Activated CD4-positive, alpha-beta T cell treated with anti-CD3 and anti-CD28 coated beads for 36 hours (primary cell): ENCODE measurements around the gene HOXB5. TPM values are rescaled to one million over a fixed set of nuclear protein-coding genes. Genes with fewer than 3 reads are reported as not detected.

ENCODE experiments used
- ATAC-seq: fragments of 200-7000 bp; cut with Tn5 transposase; one replicate; pipeline ENCODE4 v1.10.0; 2021; ENCODE audit warnings: mild to moderate bottlenecking, moderate library complexity
- CTCF ChIA-PET: fragments of 350-600 bp; sonication (Branson Sonifier 250); formaldehyde crosslinking; loops from one replicate; lab custom pipeline; 2021; ENCODE audit warnings: antibody characterized with exemption; lab: Charles Lee
- POLR2A ChIA-PET: fragments of 350-600 bp; sonication (Branson Sonifier 250); formaldehyde crosslinking; loops from one replicate; lab custom pipeline; 2021; ENCODE audit warnings: antibody characterized with exemption, inconsistent platforms; lab: Charles Lee
- DNase-seq: peaks from one replicate; pipeline ENCODE4 v3.0.0-alpha.2; 2020
- H3K27ac Mint-ChIP-seq: one replicate; pipeline ENCODE4 v1.8.0; 2021; ENCODE audit warnings: mixed read lengths
- H3K27me3 Mint-ChIP-seq: one replicate; pipeline ENCODE4 v1.8.0; 2021; ENCODE audit warnings: mixed read lengths
- H3K36me3 Mint-ChIP-seq: one replicate; pipeline ENCODE4 v1.8.0; 2021; ENCODE audit warnings: low read depth, mixed read lengths
- H3K4me1 Mint-ChIP-seq: one replicate; pipeline ENCODE4 v1.8.0; 2021; ENCODE audit warnings: mixed read lengths
- H3K4me3 Mint-ChIP-seq: one replicate; pipeline ENCODE4 v1.8.0; 2021; ENCODE audit warnings: mild to moderate bottlenecking, moderate library complexity, mixed read lengths
- H3K9me3 Mint-ChIP-seq: one replicate; pipeline ENCODE4 v1.8.0; 2021; ENCODE audit warnings: low read depth, mixed read lengths
- intact Hi-C, 2 experiments: fragments of 100-400 bp; cut with DNase I in 1 of 2; cut with micrococcal nuclease in 1 of 2; formaldehyde crosslinking; loops; one replicate each; pipeline versions ENCODE4 v1.14.2 to v1.15.1; 2022 to 2024; cut with DNase I, micrococcal nuclease
- total RNA-seq, 2 experiments: library from RNA; stranded (reverse); gene quantifications; one replicate each; pipeline ENCODE4 v1.2.3, GENCODE V29; 2021

The HOXB5 gene
- total RNA-seq, 2 experiments from 2014 or later: not detected

GRCh38 chr17:48621410-48622392 is 28.1 kb upstream of the HOXB5 start:
- Mint-ChIP-seq H3K9me3 (no peaks in the 10 kb centered on the region), H3K4me3 (no peak overlapping the region), H3K36me3 (no peaks in the 10 kb centered on the region), H3K27me3 (peaks cover 74% of the 10 kb centered on the region), H3K27ac (no peak overlapping the region), H3K4me1 (peaks cover 24% of the 10 kb centered on the region)
- ChIA-PET CTCF (interaction anchor here (0.6 to 2.0 kb wide), 6 partner anchors 9 to 671 kb away, joined by 3 to 7 read pairs (median 4); partner anchors contain the start of gene HOXB5), POLR2A (no interaction called here)
- ATAC-seq: no peak
- no peak for DNase-seq
- intact Hi-C loops: no loop called here

GRCh38 chr17:48620461-48621139 is 27.0 kb upstream of the HOXB5 start:
- CTCF ChIA-PET: interaction anchor here (0.5 to 2.0 kb wide), 4 partner anchors 12 to 529 kb away, joined by 3 to 7 read pairs (median 4); partner anchors contain the start of gene HOXB5
- Mint-ChIP-seq H3K4me3 (no peak overlapping the region), H3K36me3 (no peaks in the 10 kb centered on the region), H3K27ac (no peak overlapping the region), H3K27me3 (peaks cover 79% of the 10 kb centered on the region), H3K4me1 (peaks cover 21% of the 10 kb centered on the region), H3K9me3 (no peaks in the 10 kb centered on the region)
- ATAC-seq (no peak), DNase-seq (no peak)
- POLR2A ChIA-PET: no interaction called here
- intact Hi-C loops: no loop called here

- Mint-ChIP-seq H3K27me3 (peaks cover 82% of the 10 kb centered on the region), H3K9me3 (no peaks in the 10 kb centered on the region), H3K4me1 (peaks cover 22% of the 10 kb centered on the region), H3K4me3 (no peak overlapping the region), H3K27ac (no peak overlapping the region), H3K36me3 (no peaks in the 10 kb centered on the region)
- ChIA-PET POLR2A (no interaction called here), CTCF (interaction anchor here (0.5 to 2.6 kb wide), 4 partner anchors 12 to 467 kb away, joined by 3 to 9 read pairs (median 3); no protein-coding TSS in a partner anchor)
- DNase-seq (no peak), ATAC-seq (no peak)
- intact Hi-C loops: loop anchor here (2.0 to 10.0 kb wide), 5 partner anchors 132 to 593 kb away; no protein-coding TSS in a partner anchor
Measured at GRCh38 chr17:48619826-48620449, 26.4 kb upstream of the HOXB5 start.

- Mint-ChIP-seq H3K27ac (no peak overlapping the region), H3K4me3 (no peak overlapping the region), H3K4me1 (peaks cover 36% of the 10 kb centered on the region), H3K36me3 (no peaks in the 10 kb centered on the region), H3K9me3 (no peaks in the 10 kb centered on the region), H3K27me3 (peaks cover 82% of the 10 kb centered on the region)
- POLR2A ChIA-PET: interaction anchor here (0.8 kb wide), 1 partner anchor 592 kb away, joined by 3 read pairs; no protein-coding TSS in a partner anchor
- intact Hi-C loops: loop anchor here (1.0 to 10.0 kb wide), 6 partner anchors 134 to 593 kb away; no protein-coding TSS in a partner anchor
- CTCF ChIA-PET: interaction anchor here (0.6 to 2.6 kb wide), 31 partner anchors 9 to 723 kb away, joined by 3 to 16 read pairs (median 4); partner anchors contain the start of genes HOXB3 and HOXB5
- peak; percentile 91 for DNase-seq
- ATAC-seq: peak; percentile 69
Measured at GRCh38 chr17:48618256-48618896, 24.8 kb upstream of the HOXB5 start.

- no peaks in the 10 kb centered on the region for H3K9me3 Mint-ChIP-seq
- no peaks in the 10 kb centered on the region for H3K36me3 Mint-ChIP-seq
- ATAC-seq (no peak), DNase-seq (no peak)
- H3K27me3 Mint-ChIP-seq: peaks cover 79% of the 10 kb centered on the region
- no peak overlapping the region for H3K4me3 Mint-ChIP-seq
- intact Hi-C loops: loop anchor here (1.0 to 10.0 kb wide), 6 partner anchors 135 to 592 kb away; no protein-coding TSS in a partner anchor
- ChIA-PET POLR2A (interaction anchor here (0.8 kb wide), 1 partner anchor 591 kb away, joined by 3 read pairs; no protein-coding TSS in a partner anchor), CTCF (interaction anchor here (0.6 to 2.6 kb wide), 25 partner anchors 8 to 591 kb away, joined by 3 to 16 read pairs (median 4); partner anchors contain the start of genes HOXB3 and HOXB5)
- peaks cover 39% of the 10 kb centered on the region for H3K4me1 Mint-ChIP-seq
- no peak overlapping the region for H3K27ac Mint-ChIP-seq
Measured at GRCh38 chr17:48617471-48618255, 24.1 kb upstream of the HOXB5 start.

GRCh38 chr17:48616717-48617470 is 23.3 kb upstream of the HOXB5 start:
- no peak overlapping the region for H3K27ac Mint-ChIP-seq

GRCh38 chr17:48615963-48616716 is 22.6 kb upstream of the HOXB5 start:
- CTCF ChIA-PET: interaction anchor here (0.7 to 2.6 kb wide), 11 partner anchors 9 to 585 kb away, joined by 3 to 11 read pairs (median 3); partner anchors contain the start of genes HOXB5 and HOXB9
- ATAC-seq (no peak), DNase-seq (no peak)
- Mint-ChIP-seq H3K27ac (no peak overlapping the region), H3K36me3 (no peaks in the 10 kb centered on the region), H3K4me3 (no peak overlapping the region), H3K4me1 (peaks cover 51% of the 10 kb centered on the region), H3K9me3 (no peaks in the 10 kb centered on the region), H3K27me3 (peaks cover 78% of the 10 kb centered on the region)
- POLR2A ChIA-PET: interaction anchor here (0.6 kb wide), 1 partner anchor 198 kb away, joined by 3 read pairs; no protein-coding TSS in a partner anchor
- intact Hi-C loops: loop anchor here (2.0 to 10.0 kb wide), 4 partner anchors 101 to 484 kb away; no protein-coding TSS in a partner anchor

More at GRCh38 chr17:48616717-48617470, 23.3 kb upstream of the HOXB5 start:
- peaks cover 77% of the 10 kb centered on the region for H3K27me3 Mint-ChIP-seq
- ChIA-PET POLR2A (interaction anchor here (0.6 kb wide), 1 partner anchor 197 kb away, joined by 3 read pairs; no protein-coding TSS in a partner anchor), CTCF (interaction anchor here (0.7 to 2.6 kb wide), 14 partner anchors 8 to 270 kb away, joined by 3 to 16 read pairs (median 7); partner anchors contain the start of genes HOXB3, HOXB5 and HOXB9)
- ATAC-seq (no peak), DNase-seq (no peak)
- H3K36me3 Mint-ChIP-seq: no peaks in the 10 kb centered on the region
- intact Hi-C loops: loop anchor here (5.0 to 10.0 kb wide), 3 partner anchors 135 to 485 kb away; no protein-coding TSS in a partner anchor
- H3K4me3 Mint-ChIP-seq: no peak overlapping the region
- peaks cover 44% of the 10 kb centered on the region for H3K4me1 Mint-ChIP-seq
- no peaks in the 10 kb centered on the region for H3K9me3 Mint-ChIP-seq

GRCh38 chr17:48615047-48615962 is 21.7 kb upstream of the HOXB5 start, which contains the start of gene HOXB8:
Gene HOXB8 (minus strand): TSS chr17:48615292. CDS start chr17:48614704, 588 bp downstream.
- intact Hi-C loops: loop anchor here (2.0 to 10.0 kb wide), 4 partner anchors 101 to 483 kb away; no protein-coding TSS in a partner anchor
- Mint-ChIP-seq H3K27me3 (peaks cover 75% of the 10 kb centered on the region), H3K27ac (no peak within 1 kb of the TSS), H3K36me3 (no peaks in the 10 kb centered on the region), H3K9me3 (no peaks in the 10 kb centered on the region), H3K4me3 (peak within 1 kb of the TSS; percentile 26), H3K4me1 (peaks cover 55% of the 10 kb centered on the region)
- ATAC-seq (no peak), DNase-seq (no peak)
- POLR2A ChIA-PET: no interaction called here
- CTCF ChIA-PET: interaction anchor here (0.7 to 2.6 kb wide), 11 partner anchors 8 to 584 kb away, joined by 3 to 11 read pairs (median 3); partner anchors contain the start of genes HOXB5 and HOXB9
